Measurements from ENCODE around the gene SPAG4.

DNA sequence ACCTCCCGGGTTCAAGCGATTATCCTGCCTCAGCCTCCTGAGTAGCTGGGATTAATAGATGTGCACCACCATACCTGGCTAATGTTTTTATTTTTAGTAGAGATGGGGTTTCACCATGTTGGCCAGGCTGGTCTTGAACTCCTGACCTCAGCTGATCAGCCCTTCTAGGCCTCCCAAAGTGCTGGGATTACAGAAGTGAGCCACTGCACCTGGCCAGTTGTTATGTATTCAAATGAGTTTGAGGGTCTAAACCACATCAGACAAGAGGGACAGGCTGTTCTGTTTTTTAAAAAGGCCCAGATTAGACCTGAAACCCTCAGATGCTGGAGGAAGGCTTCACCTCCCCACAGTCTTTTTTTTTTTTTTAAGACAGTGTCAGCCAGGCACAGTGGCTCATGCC lies 4.1 kb upstream of the SPAG4 start:
- TF ChIP-seq NFRKB (IDR thresholded peaks at IDR 0.05) (no peak), ZNF384 (IDR thresholded peaks at IDR 0.05) (no peak)
